Prostate gland (tissue), 2 donors: ENCODE results near the gene SHISAL2A. TPM values are rescaled to one million over a fixed set of nuclear protein-coding genes. Genes with fewer than 3 reads are reported as not detected.

Source experiments
- DNase-seq: peaks from one replicate; pipeline ENCODE4 v3.0.0-alpha.2; 2019; ENCODE audit warnings: low spot score
- H3K27ac ChIP-seq, 2 donors: fragments of 200-600 bp; sonication (generic); 2 replicates each; pipeline ENCODE4 v1.5.1; 2017 to 2019
- H3K27me3 ChIP-seq: fragments of 200-600 bp; sonication (generic); replicated peaks from 2 replicates; pipeline ENCODE4 v1.5.1; 2019; ENCODE audit not compliant: insufficient read depth
- H3K36me3 ChIP-seq, 2 donors: fragments of 200-600 bp; sonication (generic); 1 replicate in 1 of 2; 2 replicates in 1 of 2; pipeline versions ENCODE4 v1.5.1 to v1.8.1; 2017 to 2019
- H3K4me1 ChIP-seq: fragments of 200-600 bp; sonication (generic); replicated peaks from 2 replicates; pipeline ENCODE4 v1.5.1; 2019
- H3K4me3 ChIP-seq, 2 donors: fragments of 200-600 bp; sonication (generic); 2 replicates each; pipeline ENCODE4 v1.5.1; 2017 to 2019
- H3K9me3 ChIP-seq: fragments of 200-600 bp; sonication (generic); 2 replicates; pipeline ENCODE4 v1.5.1; 2017
- POLR2A ChIP-seq: fragments of 450-650 bp; IDR thresholded peaks from one replicate; pipeline ENCODE4 v1.6.1; 2016; ENCODE audit warnings: antibody characterized with exemption, mild to moderate bottlenecking
- POLR2AphosphoS5 ChIP-seq: sonication (generic); formaldehyde crosslinking; IDR thresholded peaks from one replicate; pipeline ENCODE4 v1.6.1; 2017; ENCODE audit warnings: antibody characterized with exemption
- WGBS: methylation state at CpG from one replicate; pipeline ENCODE4 v1.1.5; 2018; 5-methylcytosine and 5-hydroxymethylcytosine counted together
- intact Hi-C: fragments of 100-400 bp; cut with DNase I; formaldehyde crosslinking; loops from one replicate; pipeline ENCODE4 v1.14.2; 2022
- total RNA-seq, 2 donors: library from RNA; depleted of rRNA; stranded (reverse); fragments of >200 nt; gene quantifications; one replicate each; pipeline ENCODE4 v1.1.0, GENCODE V29; 2016
- TF ChIP-seq, protein P1 (sequence below), 4 experiments: fragments of 200-600 bp in 2 of 4; fragments of 450-650 bp in 2 of 4; sonication (generic) in 2 of 4; IDR thresholded peaks; 1 replicate in 3 of 4; 2 replicates in 1 of 4; pipeline ENCODE4 v1.5.1; 2016 to 2019; ENCODE audit warnings: antibody characterized with exemption in 4 of 4, mild to moderate bottlenecking in 2 of 4, moderate library complexity in 2 of 4

SHISAL2A gene
- total RNA-seq, 2 donors from 2014 or later, result 1.0 to 2.6 TPM

DNA sequence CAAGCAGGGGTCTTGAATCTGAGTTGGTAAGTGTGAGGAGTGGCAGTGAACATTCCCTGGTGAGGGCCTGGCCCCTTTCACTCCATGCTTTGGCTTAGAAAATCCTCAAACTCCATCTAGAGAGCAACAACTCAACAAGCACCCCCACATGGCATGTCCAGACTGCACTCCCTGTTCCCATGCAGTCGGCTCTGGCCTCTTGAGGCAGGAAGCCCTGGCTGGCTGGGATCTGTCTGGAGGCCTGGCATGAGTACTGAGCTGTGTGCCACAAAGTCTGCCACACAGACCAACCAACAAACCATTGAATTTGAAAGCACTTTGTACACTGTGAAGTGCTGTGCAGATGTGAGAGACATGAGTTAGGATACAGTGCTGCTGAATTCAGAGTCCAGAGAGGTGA is 40.0 kb downstream of the SHISAL2A start:
- no peaks in the 10 kb centered on the region for H3K4me1 ChIP-seq
- DNase-seq, result no peak
- no peaks in the 10 kb centered on the region for H3K27me3 ChIP-seq
- H3K36me3 ChIP-seq, result no peaks in the 10 kb centered on the region
- TF ChIP-seq POLR2AphosphoS5 (no peak), POLR2A (no peak)
- TF ChIP-seq, protein P1, sequence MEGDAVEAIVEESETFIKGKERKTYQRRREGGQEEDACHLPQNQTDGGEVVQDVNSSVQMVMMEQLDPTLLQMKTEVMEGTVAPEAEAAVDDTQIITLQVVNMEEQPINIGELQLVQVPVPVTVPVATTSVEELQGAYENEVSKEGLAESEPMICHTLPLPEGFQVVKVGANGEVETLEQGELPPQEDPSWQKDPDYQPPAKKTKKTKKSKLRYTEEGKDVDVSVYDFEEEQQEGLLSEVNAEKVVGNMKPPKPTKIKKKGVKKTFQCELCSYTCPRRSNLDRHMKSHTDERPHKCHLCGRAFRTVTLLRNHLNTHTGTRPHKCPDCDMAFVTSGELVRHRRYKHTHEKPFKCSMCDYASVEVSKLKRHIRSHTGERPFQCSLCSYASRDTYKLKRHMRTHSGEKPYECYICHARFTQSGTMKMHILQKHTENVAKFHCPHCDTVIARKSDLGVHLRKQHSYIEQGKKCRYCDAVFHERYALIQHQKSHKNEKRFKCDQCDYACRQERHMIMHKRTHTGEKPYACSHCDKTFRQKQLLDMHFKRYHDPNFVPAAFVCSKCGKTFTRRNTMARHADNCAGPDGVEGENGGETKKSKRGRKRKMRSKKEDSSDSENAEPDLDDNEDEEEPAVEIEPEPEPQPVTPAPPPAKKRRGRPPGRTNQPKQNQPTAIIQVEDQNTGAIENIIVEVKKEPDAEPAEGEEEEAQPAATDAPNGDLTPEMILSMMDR (IDR thresholded peaks at IDR 0.05), result no peak
- H3K4me3 ChIP-seq, result no peak overlapping the region
- intact Hi-C loops, result no loop called here
- no peak overlapping the region for H3K27ac ChIP-seq
- H3K9me3 ChIP-seq, result no peaks in the 10 kb centered on the region
- WGBS, result 14% methylated on average over 1 of the region's 1 CpG

DNA sequence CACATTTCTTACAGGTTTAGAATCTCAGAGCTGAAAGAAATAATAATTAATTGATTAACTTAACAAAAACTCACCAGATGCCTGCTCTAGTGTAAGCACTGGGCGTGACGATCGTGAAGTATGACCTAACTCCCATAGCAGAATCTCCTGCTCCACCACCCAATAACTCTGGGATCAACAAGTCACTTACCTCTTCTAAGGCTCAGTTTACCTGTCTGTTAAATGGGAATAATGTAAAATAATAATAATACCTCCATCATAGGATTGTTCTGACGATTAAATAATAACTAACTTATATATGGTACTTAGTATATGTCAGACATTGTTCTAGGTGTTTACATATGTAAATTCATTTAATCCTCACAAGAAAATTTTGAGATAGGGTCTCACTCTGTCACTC is 40.5 kb downstream of the SHISAL2A start:
- Histone ChIP-seq H3K9me3 (no peaks in the 10 kb centered on the region), H3K4me1 (no peaks in the 10 kb centered on the region), H3K4me3 (no peak overlapping the region), H3K27ac (no peak overlapping the region), H3K27me3 (no peaks in the 10 kb centered on the region), H3K36me3 (no peaks in the 10 kb centered on the region)
- TF ChIP-seq POLR2A (no peak), POLR2AphosphoS5 (no peak)
- TF ChIP-seq, protein P1 (IDR thresholded peaks at IDR 0.05), result no peak
- intact Hi-C loops, result no loop called here
- 89% methylated on average over 4 of the region's 4 CpGs for WGBS
- DNase-seq, result no peak

DNA sequence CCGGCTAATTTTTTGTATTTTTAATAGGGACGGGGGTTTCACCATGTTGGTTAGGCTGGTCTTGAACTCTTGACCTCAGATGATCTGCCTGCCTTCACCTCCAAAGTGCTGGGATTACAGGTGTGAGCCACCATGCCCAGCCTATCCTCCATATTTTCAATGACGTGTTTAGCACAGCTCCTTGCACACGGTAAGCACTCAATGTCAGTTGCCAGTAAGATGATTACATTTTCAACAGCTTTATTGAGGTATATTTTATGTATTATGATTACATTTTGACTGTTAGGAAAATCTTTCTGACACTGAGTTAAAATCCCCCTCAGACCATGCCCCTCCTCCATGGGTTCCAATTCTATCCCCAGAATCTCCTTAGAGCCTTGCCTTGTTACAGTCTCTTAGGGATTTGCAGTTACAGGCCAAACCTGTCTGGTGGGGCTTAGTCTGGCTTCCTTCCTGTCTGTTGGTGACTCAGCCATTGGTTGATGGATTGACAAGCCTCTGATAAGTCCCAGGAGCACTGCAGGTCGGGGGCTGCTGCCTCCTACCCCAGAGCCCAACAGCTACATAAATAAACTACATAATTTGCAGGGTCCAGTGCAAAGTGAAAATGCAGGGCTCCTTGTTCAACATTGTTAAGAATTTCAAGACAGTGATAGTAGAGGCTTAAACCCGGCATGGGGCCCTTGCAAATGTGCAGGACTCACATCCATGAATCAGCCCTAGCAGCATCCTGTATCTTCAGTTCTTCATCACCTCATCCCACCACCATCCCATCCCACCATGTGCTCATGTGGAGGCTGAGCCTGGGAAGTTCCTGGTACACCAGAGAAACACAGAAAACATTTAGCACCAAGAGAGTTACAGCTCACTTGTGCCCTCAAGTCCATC is 41.8 kb downstream of the SHISAL2A start:
- no peak overlapping the region for H3K4me3 ChIP-seq
- no peaks in the 10 kb centered on the region for H3K36me3 ChIP-seq
- no peaks in the 10 kb centered on the region for H3K4me1 ChIP-seq
- H3K27me3 ChIP-seq, result no peaks in the 10 kb centered on the region
- no peaks in the 10 kb centered on the region for H3K9me3 ChIP-seq
- intact Hi-C loops, result no loop called here
- 63% methylated on average over 6 of the region's 6 CpGs for WGBS
- DNase-seq, result no peak
- H3K27ac ChIP-seq, result no peak overlapping the region
- TF ChIP-seq POLR2A, result no peak
- TF ChIP-seq, protein P1 (IDR thresholded peaks at IDR 0.05), result no peak
- TF ChIP-seq POLR2AphosphoS5, result no peak

DNA sequence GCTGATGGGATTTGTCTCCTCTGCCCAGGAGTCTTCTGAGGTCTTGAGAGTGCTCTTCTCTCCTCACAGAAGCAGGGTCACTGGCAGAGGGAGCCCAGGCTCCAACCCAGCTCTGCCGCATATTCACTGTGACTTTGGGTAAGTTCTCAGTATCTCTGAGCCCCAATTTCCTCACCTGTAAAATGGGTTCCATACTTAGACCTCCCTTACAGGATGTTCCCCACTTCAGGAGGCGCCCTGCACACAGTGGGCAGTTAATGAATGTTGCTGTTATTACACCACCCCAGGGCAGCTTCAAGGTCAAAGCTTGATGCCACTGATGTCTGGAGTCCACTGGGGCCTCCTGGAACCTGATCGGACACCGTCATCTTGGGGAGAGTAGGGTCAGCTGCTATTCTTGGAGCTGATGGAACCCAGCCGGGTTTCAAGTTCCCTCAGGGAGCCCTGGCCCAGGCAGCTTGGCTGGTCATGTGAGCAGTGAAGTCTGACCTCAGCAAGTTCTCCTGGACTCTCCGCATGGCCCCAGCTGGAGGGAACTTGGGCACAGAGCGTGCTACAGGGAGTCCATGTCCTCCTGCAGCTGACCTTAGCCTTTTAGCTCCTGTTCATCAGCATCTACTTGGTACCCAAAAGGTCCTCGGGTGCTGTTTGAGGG is 43.4 kb downstream of the SHISAL2A start:
- TF ChIP-seq, protein P1 (IDR thresholded peaks at IDR 0.05), result no peak
- TF ChIP-seq POLR2A, result no peak
- TF ChIP-seq POLR2AphosphoS5, result no peak
- Histone ChIP-seq H3K4me3 (no peak overlapping the region), H3K27ac (no peak overlapping the region), H3K9me3 (no peaks in the 10 kb centered on the region), H3K27me3 (no peaks in the 10 kb centered on the region), H3K36me3 (no peaks in the 10 kb centered on the region), H3K4me1 (no peaks in the 10 kb centered on the region)
- intact Hi-C loops, result no loop called here
- no peak for DNase-seq
- WGBS, result 75% methylated on average over 8 of the region's 8 CpGs
